Non-pigmented ciliary epithelial cell (primary cell): ENCODE measurements around the gene PSMG1.
"Not testable (repeated sequence)": the region's sequence is repeated elsewhere in the genome, so short reads cannot be mapped to it uniquely, and the experiment has no call there.

Source experiments
- DNase-seq: peaks from one replicate; pipeline ENCODE4 v3.0.0-alpha.2; 2010; ENCODE audit warnings: low read depth

PSMG1 gene

DNA sequence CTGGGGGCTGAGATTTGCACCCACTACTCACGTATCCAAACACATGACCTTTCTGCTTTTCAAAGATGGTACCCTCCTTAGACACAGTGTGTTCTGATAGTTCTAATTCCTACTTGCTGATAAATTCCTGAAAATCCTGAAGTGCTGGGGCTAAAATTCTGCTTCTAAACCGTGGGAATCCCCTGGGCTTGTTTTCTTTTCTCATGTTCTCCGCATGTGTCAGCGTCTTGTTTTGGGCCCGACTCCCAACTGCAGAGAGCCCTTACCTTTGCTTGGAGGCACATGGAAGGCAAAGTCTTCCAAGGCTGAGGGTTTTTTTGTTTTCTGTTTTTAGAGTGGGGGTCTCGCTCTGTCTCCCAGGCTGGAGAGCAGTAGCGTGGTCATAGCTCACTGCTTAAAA, 27.2 kb downstream of the PSMG1 start:
- DNase-seq = peak; percentile 63

DNA sequence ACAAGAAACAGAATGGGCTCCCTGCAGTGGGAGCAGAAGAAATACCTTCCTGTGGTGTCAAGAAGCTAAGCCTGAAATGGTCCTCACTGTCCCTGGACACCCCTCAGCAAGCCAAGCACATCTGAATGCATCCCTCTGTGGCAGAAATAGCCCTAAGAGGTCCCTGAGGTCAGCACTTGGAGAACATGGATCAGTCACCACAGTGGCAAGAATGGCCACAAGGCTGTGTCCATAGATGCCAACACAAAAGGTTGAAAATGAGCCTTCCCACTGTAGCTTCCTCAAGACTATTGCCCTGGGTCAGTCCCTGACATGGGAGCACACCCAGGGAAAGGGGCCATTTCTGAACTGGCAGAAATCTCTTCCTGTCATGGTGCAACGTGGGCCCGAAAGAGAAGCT, 27.7 kb downstream of the PSMG1 start:
- DNase-seq = no peak

DNA sequence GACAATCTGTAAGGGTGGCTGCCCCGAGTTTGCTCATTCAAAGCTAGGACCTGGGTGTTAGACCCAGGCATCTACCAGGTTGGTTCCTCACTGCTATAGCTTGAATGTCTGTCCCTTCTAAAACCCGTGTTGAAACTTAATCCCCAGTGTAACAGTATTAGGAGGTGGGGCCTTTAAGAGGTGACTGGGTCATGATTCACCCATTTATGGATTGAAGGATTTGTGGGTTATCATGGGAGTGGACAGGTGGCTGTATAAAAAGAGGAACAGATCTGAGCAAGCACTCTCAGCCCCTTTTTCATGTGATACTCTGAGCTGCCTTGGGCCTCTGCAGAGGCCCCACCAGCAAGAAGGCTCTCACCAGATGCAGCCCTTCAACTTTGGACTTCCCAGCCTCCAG, 29.4 kb downstream of the PSMG1 start:
- DNase-seq = no peak

DNA sequence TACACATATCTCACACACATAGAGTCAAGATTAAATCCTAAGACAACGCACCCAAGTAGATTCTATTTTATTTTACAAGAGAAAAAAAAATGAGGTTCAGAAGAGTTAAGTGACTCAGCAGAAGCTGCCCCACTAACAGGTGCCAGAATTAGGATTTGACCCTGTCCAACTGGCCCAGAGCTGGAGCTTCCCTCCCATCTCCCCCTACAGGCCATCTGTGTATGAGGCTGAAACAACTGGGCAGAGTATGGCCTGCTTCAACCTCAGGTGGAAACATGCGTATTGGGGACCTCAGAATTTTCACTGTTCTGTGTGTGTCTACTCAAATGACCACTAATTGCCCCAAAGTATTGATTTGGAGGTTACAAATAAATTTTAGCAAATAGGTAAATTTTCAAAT, 29.9 kb downstream of the PSMG1 start:
- DNase-seq = no peak

DNA sequence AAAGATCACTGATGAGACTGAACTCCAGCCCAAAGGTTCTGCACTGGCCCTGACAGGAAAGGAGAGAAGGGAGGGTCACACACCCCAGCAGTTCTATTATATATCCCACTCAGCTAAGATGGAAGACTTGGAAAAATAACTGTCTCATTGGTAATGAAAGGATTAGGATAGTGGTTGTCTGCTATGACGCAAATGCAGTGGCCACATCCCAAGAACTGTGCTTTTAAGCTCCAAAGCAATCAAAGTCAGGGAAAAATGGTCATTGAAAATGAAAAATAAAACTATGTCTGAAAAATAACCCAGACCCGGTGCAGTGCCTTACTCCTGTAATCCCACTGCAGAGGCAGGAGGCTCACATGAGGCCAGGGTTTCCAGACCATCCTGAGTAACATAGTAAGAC, 31.0 kb downstream of the PSMG1 start:
- no peak for DNase-seq

DNA sequence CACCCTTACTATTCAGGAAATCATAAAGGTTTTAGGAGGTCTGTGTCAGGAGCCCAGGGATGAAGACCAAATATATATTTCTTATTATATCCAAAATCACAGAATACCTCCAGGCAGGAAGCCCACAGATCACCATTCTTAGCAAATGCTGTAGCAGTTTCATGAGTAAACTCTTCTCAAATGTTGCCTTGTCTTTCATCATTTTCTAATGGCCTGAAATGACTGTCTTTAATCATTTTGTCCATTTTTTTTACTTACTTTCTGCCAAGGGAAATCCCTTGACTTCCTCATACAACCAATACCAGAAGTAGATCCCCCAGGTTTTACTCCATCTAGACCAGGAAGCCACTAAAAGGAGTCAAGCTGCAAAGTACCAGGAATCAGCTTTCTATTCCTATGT, 32.4 kb downstream of the PSMG1 start:
- no peak for DNase-seq

DNA sequence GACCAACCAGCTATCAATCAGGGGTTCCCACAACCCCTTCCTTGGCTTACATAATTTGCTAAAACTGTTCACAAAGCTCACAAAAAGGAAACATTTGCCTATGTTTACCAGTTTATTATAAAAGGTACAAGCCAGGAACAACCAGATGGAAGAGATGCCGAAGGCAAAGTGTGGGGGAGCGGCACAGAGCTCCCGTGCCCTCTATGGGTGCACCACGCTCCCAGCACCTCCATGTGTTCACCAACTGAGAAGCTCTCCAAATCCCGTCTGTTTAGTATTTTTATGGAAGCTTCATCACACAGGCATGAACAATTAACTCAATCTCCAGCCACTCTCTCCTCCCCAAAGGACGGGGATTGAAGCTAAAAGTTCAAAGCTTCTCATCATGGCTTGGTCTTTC, 32.9 kb downstream of the PSMG1 start:
- DNase-seq = no peak

DNA sequence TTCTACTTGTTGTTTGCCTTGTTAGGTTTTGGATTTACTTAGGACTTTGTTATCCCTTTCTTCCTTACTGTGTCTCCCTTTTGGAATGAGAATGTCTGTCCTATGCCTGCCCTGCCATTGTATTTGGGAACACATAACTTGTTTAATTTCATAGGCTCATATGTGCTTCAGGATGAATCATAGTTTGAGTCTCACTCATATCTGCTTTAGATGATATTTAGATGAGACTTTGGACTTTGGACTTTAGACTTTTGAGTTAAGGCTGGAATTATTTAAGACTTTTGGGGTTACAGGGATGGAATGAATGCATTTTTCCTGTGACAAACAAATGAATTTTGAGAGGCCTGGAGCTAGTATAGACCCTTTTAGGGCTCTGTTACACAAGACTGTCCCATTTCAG, 33.4 kb downstream of the PSMG1 start:
- DNase-seq = no peak

DNA sequence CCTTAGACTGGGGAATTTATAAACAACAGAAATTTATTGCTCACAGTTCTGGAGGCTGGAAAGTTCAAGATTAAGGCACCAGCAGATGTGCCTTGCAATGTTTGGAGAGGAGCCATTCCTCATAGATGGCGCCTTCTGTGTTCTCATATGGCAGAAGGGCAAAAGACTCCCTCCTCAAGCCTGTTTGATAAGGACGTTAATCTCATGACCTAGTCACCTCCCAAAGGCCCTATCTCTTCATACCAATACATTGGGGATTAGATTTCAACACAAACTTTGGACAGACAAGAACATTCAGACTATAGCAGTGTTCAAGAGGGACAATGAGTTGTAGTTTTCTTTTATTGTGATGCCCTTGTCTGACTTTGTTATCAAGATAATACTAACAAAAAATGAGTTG, 34.3 kb downstream of the PSMG1 start:
- no peak for DNase-seq

DNA sequence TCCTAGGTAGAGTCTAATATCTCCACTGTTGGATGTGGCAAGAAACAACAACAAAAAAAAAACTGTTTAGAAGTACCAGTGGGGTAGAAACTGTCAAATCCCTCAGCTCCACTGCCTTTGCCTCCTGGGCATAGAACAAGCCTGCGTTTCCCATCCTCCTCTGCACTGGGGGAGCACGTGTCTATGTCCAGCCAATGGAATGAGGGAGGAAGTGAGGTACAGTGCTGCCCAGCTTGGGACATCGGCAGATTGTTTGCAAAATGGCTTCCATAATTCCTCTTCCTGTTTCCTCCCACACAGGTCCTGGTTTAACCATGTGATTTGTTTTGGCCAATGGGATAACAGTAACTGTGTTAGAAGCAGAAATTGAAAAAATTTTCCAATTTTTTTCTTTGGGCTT, 39.1 kb downstream of the PSMG1 start:
- no peak for DNase-seq

DNA sequence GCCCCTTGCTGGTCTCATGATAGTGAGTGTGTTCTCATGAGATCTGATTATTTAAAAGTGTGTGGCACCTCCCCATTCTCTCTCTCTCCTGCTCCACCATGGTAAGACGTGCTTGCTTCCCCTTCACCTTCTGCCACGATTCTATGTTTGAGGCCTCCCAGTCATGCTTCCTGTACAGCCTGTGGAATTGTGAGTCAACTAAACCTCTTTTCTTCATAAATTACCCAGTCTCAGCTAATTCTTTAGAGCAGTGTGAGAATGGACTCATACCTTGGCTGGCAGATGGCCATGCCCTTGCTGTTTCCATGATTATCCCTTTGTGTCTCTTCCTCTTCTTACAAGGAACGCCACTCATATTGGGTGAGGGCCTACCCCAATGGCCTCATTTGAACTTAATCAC, 40.3 kb downstream of the PSMG1 start:
- no peak for DNase-seq

DNA sequence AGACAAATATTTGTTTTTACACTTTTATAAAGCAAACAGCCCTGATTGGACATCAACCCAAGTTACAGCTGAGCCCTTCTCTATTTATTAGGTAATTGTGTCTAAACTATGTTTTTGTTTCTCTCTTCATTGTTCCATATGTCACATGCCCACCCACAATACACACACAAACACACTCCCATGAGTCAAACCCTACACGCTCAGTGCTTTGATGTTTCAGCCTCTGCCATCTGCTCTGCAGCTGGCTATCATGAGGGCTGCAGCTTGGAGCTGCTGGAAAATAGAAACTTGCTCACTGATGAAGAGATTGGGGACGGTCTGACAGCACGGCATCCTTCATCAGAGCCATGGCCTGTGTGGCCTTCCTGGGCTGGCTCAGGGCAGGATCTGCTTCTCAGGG, 41.7 kb downstream of the PSMG1 start:
- DNase-seq = no peak

DNA sequence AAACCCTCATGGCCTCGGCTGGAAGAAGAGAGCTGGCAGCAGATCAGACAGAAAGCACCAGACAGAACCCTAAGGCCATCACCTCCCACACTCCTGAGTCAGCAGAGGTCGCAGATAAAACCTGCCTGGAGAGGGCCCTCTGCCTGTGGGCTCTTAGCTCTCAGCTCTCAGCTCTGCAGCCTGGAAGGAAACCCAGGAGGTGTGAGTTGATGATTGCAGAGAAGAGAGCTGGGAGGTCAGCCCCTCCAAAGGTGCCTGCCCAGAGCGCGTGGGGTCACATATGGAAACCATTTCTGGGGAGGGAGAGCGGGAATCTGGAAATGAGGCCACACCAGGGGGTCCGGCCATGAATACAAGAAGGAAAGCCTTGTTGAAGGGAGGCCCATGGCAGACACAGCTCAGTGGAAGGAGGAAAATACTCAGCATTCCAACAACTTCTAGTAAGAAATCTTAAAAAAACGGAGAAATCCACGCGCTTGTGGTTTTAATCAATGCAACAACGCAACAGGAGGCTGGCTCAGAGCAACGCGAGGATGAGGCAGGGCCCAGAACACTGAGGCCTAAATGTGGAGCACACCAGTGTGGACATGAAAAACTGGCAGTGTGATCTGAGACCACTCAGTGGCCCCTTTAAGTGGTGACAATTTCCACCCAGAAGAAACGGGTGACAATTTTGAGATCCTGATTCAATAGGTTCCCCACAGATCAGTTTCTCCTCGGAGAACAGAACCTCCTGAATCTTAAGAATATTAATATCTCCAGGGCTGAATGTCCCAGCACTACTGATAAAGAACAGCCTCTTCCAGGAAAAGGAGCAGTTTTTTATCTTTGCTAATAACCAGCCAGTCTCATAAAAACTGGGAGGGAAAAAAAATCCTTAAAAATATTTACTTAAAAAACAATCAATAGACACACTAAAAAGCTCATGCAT, 45.7 kb downstream of the PSMG1 start:
- no peak for DNase-seq

DNA sequence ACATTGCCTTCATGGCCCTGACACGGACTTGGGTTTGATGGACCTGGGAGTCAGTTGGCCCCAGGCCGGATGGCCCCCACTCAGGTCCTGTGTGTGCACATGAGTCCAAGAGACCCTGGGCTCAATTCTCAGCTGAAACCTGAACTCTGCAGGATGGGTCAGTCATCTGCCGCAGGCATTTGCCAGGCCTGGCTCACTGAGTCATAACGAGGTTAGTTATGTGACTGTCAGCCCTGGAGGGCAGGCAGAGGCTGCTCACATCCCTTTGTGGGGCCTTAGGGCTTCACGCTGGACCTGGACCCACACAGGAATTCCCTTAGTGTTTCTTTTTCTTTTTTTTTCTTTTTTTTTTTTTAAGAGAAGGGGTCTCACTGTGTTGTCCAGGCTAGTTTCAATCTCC, 46.5 kb downstream of the PSMG1 start:
- no peak for DNase-seq

DNA sequence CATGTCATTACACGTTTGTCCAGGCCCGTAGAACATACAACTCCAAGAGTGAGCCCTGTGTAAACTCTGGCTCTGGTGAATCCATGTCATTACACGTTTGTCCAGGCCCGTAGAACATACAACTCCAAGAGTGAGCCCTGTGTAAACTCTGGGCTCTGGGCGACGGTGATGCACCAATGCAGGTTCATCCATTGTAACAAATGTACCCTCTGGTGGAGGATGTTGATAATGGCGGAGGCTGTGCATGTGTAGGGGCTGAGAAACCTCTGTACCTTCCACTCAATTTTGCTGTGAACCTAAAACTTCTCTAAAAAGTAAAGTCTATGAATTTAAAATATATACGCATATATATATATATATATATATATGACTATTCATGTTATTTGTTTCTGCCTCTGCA, 47.1 kb downstream of the PSMG1 start:
- not testable (repeated sequence) for DNase-seq

DNA sequence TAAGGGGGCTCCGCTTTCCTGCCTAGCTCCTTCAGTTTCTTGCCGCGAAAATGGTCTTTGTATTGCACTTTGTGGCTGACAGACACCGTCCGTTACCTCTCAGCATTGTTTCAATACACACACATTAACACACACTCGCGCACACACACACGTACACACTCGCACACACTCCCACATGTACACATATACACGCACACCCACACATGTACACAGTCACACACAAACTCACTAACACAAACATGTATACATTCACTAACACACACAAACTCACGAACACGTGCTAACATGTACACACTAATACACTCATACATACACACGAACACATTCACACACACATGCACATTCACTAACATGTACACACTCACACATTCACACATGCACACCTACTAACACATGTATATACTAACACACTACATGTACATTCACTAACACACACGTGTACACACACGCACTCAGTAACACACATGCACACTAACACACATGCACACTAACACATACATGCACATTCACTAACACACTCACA, 48.9 kb downstream of the PSMG1 start:
- DNase-seq = no peak

DNA sequence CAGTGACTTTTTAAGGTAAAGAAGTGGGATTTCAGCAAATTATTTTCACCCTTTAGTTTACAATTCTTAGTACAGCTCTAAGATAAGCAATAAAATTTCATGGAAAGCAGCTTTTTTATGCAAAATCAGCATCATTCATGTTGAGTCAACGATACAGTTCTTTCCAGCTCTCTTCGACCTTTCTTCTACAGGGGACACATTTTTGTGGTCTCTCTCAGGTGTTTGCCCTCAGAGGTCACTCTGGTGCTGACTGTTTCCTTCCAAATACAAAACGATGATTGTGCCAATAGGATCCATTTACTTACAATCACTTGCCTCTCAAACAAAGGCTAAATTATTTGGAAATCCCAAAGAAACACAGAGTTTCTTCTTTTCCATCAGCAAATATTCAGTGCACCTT, 51.0 kb downstream of the PSMG1 start:
- no peak for DNase-seq

DNA sequence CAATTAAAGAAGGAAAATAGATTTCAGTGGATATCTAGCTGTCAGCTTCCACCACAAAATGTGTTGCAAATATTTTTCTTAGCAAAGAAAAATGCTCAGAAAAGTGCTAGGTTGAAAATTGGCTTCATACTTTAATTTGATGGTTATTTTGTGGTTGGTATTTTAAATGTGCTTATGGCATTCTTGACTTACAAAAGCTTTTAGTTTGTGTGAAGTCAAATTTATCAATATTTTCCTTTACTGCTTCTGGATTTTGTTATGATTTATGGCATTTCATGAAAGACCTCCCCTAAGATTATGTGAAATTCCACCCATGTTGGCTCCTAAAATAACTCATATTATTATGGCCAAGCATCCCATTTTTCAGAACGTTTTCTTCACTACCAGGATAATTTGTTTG, 51.5 kb downstream of the PSMG1 start:
- DNase-seq = no peak

DNA sequence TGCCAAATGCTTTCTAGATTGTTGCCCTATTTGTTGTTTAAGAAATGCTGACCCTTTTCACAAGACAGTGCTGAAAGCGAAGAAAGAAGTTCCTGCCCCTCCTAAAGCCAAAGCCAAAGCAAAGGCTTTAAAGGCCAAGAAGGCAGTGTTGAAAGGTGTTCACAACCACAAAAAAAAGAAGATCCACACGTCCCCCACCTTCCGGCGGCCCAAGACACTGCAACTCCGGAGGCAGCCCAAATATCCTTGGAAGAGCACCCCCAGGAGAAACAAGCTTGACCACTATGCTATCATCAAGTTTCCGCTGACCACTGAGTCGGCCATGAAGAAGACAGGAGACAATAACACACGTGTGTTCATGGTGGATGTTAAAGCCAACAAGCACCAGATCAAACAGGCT, 55.7 kb downstream of the PSMG1 start:
- DNase-seq = no peak

DNA sequence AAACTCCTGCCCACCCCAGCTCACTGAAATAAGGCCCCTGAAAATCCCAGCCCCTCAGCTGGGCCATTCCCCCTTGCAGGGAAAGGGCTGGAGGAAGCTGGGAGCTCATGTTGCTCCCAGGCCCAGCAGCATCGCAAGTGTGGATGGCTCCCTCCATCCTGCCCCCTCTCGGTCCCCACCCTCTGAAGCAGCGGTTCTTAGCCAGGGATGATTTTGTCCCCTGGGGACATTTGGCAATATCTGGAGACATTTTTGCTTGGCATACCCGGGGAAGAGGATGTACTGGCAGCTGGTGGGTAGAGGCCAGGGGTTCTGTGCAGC, 56.8 kb downstream of the PSMG1 start:
- DNase-seq = no peak

DNA sequence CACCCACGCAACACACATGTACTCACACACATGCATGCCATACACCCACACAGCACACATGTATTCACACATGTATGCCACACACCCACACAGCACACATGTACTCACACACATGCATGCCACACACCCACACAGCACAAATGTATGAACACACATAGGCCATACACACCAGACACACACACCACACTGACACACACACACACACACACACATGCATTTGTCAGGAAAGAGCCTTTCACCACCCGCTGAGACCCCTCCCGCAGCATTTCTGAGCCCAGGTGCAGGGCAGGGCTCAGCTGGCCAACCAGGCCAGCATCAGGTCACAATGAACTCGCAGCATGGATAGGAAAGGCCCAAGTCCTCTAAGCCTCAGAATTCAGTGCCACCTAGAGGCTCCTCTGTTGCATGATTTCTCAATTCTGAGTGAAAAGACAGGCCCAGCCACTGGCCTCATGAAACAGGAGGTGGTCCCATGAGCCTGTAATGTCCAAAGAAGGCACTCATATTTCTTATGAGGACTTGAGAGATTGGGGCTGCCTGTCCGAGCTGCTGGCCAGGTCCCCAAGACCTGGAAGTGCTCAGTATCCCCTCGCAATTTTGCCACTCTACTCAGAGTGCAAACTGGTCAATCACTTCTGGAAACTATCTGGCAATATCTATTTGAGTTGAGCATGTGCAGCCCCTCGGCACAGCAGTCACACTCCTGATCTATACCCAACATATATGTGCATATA, 57.3 kb downstream of the PSMG1 start:
- no peak for DNase-seq
